ENCODE results near the gene TRAF4.
A peak's percentile ranks its signal among the peaks of the same experiment; 100 is the strongest.

TRAF4 gene, protein sequence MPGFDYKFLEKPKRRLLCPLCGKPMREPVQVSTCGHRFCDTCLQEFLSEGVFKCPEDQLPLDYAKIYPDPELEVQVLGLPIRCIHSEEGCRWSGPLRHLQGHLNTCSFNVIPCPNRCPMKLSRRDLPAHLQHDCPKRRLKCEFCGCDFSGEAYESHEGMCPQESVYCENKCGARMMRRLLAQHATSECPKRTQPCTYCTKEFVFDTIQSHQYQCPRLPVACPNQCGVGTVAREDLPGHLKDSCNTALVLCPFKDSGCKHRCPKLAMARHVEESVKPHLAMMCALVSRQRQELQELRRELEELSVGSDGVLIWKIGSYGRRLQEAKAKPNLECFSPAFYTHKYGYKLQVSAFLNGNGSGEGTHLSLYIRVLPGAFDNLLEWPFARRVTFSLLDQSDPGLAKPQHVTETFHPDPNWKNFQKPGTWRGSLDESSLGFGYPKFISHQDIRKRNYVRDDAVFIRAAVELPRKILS

DNA sequence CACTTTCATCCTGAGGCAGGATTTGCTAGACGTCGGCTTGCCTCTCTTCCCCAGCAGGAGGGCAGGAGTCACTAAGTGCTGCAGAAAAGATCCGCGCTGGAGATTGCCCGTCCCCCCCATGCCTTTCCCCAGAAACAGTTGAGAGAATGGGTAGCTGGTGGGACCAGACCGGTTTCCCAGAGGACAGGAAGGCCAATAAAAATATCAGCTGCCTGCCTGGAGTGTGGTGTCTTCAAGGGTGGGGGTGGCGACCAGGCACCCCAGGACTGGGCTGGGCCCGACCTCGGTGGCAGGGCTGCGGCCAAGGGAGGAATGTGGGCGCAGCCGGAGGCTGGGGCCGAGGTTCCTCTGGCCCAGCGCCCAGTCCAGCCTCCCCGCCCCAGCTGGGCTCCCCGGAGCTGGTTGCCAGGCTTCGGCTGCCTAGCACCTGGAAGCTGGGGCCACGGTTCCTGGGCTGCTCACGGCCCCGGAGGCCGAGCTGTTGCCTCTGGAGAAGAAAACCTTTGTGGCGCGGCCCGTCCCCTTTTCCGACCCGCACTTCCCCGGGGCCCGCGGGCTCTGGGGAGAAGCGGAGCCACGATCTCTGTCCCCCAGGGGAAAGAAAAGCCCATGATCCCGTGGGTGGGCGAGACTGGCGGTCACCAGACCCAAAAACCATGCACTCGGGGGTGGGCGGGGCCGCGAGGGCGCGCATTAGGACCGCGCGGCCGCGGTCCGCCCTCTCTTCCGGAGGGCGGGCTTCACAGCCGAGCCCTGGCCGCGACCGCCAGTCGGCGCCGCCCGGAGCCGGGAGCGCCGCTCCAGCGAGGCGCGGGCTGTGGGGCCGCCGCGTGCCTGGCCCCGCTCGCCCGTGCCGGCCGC lies at the start of gene TRAF4:
TSS of gene TRAF4 (plus strand) at position 769 of the 861 bp plus-strand sequence. CDS start 102 bp downstream, outside the sequence.
- peak; percentile 82 for DNase-seq

DNA sequence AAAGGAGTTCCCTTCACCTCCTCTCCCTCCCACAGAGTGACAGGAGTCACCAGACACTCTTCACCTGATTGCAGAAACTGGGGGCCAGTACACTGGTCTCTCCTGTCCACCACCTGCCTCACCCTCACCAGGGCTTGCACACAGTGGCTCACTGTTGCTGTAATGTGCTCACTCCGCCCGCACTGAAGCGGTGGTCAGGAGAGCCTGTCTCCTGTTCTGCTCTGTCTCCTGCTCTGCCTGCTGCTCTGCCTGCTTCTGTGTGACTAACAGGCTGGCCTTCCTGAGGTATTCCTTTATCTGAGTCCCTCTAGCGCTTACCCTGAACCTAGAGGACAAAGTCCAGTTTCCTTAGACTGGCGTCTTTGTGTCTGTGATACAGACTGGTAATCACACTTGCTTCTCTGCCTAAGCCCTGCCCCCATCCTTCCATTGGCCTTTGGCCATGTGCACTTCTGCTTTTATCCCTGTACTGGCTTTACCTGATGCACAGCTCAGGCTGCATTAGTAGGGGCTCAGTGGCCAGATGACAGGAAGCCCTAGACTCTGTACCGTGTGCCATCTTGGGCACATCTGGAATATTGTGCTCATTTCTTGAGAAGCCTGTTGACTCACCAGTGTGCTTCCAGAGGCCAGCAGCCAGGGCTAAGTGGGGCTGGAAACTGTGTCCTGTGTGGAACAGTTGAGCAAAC lies 45.4 kb upstream of the TRAF4 start:
- no peak for DNase-seq

DNA sequence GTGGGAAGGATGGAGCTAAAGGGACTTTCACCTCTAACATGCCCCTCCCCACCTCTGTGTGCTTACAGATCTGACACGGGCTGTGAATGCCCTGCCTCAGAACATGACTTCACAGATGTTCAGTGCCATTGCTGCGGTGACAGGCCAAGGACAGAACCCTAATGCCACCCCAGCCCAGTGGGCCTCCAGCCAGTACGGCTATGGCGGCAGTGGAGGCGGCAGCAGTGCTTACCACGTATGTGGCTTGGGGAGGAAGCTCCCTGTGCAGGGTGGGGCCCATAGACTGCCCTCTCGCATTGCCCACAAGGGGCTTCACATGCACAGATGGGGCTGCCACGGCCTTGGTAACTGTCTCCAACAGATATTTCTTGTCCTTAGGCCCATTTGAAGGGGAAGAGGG lies 43.5 kb upstream of the TRAF4 start:
- DNase-seq = no peak

DNA sequence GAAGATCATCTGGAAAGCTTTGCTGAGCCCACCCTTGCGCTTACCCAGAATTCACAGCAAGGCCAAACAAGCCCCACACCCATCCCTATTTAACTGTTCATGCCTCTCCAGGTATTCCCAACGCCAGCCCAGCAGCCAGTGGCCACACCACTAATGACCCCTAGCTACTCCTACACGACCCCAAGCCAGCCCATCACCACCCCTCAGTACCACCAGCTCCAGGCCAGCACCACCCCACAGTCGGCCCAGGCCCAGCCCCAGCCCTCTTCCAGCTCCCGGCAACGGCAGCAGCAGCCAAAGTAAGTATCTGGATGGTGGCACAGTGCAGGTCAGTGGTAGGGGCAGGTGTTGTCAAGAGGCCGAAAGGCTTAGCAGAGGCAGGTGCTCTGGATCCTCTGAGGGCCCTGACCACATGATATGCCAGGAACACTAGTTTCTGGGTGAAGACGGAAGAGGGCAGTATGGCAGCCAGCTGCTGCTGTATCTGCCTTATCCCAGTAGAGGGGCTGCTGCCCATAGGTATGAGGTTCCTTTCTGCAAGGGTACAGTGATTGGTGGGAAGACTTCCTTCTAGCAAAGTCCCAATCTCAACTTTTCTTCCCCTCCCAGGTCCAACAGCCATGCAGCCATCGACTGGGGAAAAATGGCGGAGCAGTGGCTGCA lies 42.9 kb upstream of the TRAF4 start:
- DNase-seq = no peak

DNA sequence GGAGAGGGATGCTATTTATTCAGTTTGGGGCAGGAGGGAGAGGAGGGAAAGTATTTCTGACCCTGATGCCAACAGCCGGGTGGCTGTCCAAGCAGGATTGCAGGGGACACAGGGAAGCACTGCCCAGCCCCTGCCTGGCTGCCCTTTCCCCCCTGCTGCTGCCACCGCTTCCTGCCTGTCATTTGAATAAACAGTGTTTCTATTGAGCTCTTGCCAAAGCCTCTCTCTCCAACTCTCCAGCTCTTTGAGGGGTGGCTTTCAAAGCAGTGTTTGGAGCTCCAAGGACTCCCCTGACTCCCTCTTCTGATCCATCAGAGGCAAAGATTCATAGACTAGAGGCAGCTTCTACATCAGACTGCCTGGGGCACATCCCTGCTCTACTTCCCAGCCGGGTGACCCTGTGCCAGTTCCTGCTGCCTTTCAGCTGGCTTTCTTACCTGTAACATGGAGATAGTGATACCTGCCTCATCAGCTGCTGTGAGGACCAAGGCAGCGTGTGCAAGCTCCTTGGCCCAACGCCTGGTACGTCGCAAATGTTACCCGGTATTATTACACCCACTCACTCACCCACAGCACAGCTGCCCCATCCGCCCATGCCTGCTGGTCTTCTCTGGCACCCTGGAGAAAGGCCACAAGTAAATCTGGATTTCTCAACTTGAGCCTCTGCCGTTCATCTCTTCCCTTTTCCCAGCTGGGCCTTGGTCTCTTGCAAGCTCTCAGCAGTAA lies 41.6 kb upstream of the TRAF4 start:
- no peak for DNase-seq

DNA sequence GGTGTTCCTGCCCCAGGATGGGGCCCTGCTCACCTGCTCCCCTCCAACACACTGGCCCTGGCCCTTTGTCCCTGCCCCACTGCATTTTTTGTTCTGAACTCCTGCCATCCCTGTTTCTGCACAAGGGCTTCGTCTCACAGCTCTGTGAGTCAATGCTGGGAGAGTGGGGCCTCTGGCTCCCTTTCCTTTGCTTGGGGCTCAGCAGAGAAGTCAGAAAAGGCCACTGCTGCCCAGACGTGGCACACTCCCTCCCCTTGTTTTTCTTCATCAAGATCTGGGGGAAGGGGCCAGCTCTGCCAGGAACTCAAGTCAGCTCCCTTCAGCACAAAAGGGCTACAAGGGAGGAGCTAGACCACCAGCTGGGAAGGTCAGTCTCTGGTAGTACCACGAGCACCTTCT lies 41.1 kb upstream of the TRAF4 start:
- DNase-seq = no peak

DNA sequence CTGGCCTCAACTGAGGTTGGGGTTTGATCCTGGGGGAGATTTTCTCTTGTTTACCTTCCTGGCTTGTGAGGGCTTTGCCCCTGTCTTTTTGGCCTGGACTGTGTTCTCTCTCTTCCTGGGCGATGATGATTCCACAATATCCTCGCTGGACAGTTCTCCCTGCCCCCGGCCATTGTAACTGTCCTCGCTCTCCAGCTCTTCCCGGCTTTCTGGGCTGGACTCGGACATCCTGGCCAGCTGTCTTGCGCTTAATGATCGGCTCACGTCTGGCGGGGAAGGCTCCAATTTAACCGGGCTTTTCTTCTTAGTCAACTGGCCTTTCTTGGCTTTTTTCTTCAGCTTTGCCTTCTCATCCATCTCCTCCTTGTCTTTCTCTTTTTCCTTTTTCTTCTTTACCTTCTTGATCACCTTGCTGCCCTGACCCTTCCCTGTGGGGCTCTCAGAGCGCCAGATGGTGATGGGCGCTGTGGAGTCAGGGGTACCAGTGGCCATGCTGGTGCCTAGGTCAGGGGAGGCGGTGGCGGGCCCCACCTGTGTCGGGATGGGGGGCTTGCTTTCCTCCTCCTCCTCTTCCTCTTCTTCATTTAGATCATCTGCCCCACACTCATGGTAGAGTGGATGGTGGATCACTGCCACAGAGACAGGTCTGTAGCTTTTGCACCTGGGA lies 40.1 kb upstream of the TRAF4 start:
- no peak for DNase-seq

DNA sequence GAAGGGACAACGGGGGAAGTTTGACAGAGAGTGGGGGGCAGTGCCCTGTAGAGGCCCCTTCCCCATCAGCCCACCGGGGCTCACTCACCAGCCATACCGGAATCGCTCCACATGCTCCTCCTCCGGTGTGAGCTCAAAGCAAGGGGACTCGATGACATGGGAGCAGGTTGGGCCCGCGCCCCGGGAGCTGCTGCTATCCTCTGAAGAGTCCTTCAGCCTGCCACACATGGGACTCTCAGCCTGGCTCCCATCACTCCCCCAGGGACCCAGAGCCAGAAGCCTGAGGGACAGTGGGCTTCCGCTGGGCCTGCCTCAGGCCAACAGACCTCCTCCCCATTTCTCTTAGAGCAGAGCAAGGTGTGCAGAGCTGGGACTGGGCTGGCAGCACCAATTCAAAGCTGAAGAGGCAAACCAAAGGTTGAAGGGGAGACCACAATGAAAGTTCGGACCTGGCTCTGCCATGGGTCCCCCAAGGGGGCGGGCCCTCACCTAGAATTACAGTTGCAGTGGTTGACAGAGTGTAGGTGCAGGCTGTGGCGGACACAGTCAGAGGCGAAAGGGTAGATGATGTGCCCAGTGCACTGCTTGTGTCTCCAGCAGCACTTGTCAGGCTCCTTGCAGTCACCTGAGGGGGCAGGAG lies 39.5 kb upstream of the TRAF4 start:
- DNase-seq = no peak

DNA sequence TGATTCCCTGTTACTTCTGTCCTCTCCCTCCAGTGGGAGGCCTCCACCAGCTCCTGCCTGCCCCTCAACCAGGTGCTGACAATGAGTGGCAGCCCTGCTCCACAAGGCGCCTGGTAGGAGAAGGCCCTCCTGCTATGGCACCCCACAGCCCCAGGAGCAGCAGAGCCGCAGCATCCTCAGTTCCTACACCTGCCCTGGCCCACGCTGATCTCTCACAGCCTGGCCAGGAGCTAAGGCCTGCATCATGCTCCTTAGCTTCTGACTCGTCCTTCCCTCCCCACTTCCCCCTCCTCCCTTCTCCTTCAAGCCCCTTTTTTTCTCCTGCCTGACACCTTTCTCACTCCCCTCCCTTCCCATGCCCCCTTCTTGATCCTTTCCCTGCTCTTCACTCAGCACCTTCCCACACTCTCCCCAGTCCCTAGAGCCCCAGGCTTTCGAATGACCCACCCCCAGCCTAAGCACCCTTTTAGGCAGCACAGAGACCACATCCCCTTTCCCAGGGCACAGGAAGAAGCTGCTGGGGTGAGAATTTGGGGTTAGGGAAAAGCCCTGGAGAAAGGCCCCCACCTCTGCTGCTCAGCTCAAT lies 38.6 kb upstream of the TRAF4 start:
- DNase-seq = no peak

DNA sequence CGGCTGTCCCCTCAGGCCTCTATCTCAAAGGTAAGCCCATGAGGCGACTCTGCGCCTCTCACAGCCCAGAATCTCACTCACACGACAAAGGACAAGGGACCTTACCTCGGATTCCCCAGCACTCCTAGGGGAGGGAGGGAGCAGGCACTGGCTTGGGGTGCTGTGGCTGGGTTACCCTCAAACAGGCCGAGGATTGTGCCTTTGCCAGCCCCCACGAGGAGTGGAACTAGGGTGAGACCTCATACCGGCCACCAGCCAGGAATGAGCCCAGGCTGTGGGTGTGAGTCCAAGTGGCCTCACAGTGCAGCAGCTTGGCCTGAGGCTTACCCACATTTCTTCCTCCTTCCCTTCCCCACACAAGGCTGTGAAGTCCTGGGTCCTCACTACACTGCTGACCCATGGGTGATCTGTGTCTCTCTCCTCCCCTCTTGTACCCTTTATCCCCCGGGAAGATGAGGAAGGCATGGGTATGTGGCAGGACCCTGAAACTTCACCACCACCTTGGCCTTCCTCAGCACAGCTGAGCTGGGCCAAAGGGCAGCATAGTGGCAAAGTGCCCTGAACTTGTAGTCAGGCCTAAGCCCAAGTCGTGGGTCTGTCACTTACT lies 38.0 kb upstream of the TRAF4 start:
- DNase-seq = no peak

DNA sequence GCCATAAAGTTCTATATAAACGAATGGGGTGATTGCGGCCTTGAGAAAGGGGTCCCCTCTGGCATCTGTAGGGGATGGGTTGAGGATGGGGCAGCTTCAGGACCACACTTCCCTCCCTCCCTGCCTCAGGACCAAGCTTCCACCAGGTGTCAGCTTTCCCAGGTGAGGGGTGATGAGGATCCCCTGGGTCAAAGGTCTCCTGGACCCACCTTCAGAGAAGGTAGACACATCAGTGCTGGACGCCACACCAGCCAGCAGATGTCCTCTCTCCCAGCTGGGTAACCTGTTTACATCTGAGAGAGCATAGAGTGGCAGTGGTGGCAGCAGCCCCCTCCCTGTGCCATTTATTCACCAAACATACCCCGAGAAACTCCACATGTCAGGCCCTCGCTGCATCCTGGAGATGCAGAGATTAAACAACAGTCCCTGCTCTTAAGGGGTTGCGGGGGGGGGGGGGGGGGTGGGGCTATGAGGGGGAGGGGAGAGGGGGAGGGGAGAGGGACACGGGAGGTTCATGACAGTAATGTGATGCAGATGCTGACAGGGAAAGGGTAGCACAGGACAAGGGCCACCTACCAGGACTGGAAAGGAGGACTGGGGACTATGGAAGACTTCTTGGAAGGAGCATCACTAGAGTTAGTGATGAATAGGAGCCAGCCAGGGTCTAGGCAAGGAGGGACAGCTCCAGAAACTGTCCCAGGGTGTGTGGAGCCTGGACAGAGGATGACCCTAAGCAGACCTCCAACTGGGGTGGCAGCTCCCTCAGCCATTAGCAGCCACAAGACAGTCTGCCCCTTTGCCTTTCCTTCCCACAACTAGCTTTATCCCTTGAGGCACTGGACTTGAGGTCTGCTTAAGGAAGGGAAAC lies 37.1 kb upstream of the TRAF4 start:
- DNase-seq = no peak

DNA sequence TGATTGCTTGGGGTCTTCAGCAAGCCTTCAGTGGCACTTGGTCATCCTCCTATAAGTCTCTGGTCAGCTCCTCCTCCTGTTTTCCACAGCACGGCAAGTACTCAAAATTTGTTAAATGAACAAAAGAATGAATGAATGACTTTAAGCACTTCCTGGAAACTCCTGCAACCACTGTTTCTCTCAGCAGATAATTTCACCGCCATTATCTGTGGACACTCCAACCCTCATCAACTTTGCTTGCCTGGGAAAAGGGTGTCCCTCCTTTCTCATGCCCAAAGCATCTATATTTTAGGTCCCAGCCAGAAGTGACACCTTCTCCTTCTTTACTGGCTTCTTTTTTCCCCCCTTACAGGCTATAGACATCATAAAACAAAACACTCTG lies 36.5 kb upstream of the TRAF4 start:
- no peak for DNase-seq

DNA sequence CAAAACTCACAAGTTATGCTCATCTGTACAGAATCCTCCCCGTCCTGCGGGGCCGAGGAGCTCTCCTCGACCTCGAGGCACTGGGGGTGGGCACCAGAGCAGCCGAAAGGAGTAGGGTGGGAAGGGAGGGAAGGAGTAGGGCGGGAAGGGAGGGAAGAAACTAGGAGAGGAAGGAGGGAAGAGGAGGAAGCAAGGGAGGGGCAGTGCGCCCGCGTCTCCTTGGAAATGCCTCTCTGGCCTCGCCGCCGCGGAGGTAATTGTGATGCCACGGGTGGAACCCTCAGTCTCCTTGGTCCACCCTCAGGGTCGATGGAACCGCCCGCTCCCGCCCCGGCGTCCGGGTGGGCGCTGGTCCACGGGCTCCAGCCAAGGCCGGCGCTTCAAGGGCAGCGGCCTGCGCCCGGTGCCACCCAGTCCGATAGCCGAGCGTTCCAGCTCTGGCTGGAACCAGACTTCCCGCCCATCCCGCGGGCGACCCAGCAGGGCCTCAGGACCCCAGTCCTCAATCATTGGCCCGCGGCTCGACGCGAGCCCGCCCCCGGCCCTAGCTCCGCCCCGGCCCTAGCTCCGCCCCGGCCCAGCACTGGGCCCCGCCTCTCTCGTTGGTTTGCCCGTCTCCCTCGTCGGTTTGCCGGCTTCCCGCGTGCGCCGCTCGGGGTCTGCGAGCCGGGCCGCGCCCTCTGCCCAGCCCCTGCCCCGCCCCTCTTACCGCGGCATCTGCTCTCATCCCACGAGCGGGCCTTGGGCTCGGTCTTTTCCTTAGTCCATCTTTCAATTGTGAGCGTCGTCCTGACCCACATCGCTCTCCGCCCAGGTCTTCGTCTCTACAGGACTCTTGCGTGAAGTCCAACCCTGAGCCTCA lies 32.7 kb upstream of the TRAF4 start:
- DNase-seq = peak; percentile 89

DNA sequence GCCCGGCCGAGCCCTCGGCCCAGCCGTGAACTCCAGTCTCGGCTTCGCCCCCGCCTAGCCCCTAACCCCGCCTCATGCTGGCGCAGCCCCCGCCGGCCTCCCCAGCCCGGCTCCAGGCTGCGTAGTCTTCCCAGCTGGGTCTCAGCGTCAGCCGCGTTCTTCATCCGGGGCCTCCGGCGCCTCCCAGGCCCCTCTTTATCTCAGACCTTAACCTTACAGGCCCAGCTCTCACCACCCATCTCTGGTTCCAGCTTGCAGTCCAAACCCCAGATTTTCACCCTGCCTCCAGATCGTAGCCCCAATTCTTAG lies 32.1 kb upstream of the TRAF4 start, which contains the start of gene PROCA1:
TSS of gene PROCA1 (minus strand) at position 166 of the 309 bp plus-strand sequence. CDS start 228 bp downstream, outside the sequence.
- DNase-seq = peak; percentile 45

DNA sequence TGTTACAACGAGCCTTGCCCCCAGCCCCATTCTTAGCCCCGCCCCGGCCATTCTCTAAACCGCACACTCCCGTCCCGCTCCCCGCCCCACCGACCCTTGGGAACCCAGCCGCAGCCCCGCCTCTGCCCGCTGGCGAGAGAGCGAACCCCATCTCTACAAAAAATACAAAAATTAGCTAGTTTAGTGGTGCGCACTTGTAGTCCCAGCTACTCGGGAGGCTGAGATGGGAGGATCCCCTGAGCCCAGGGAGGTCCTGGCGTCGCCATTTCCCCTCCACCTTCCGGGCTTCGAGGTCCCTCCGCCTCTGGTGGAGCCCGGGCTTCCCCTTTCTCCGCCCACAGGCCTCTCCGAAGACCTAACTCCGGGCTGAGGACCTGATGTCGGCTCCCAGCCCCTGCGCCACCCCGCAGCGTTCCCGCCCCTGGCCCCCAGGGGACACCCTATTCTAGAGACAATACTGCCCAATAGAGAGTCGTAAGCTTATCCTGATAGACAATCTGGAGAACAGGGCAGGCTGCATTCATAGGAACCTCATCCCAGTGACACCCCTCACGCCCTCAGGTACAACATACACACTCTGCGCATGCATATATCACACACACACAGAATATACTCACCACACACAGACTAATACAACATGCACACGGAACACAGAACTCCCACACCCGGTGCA lies 31.6 kb upstream of the TRAF4 start:
- DNase-seq = peak; percentile 68

DNA sequence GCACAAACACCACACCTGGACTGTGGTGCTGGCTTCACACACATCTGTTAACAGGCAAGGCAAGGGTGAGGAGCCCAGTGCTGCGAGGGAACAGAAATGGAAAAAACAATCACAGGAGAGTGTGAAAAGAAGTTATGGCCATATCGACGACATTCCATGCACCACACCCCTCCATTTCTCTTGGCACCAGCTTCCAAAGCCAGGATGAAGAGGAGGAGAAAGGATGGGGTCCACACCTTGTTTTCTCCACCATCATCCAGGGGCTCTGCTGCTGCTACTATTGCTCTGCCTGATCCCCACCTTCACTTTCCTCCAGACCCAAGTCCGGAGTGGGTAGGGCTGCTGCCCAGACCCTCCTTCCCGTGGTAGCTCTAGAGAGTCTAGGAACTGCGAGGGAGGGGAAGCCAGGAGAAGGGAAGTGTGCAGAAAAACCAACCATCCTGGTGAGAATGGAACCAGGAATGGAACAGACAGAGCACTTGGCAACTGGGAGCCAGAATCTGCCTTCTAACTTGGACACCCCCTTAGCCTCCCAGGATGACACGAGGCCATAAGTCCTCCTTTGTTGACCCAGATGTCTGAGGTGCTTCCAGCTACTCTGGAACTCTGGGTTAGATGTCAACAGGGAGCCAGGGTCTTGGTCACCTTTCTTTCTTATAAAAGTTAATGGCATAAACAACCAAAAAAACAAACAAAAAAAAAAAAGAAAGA lies 31.0 kb upstream of the TRAF4 start:
- DNase-seq = no peak

DNA sequence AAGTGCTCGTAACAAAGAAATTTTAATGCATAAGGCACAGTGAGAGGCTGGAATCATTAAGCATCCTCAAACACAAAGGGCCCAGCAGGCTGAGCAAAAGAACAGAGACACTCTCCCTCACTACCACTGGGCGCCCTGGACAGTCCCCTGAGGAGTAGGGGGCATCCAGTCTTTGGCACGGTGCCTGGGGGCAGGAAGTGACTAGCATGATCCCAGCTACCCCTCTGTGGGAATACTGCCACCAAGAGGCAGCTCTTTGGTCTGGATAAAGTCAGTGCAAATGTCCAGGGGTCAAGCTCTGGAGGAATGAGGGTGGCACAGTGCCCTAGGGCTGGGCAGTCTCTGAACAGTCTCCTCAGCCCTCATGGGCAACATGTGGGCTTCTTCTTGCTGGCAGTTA lies 29.5 kb upstream of the TRAF4 start:
- DNase-seq = no peak
